GM19328 (cell line): ENCODE data around the gene CATSPER1.

Experiments used
- ATAC-seq: cut with Tn5 transposase; IDR thresholded peaks from one replicate; pipeline ENCODE4 v1.9.1; 2021; ENCODE audit warnings: mild to moderate bottlenecking, moderate library complexity; ENCODE audit not compliant: unreplicated experiment

The CATSPER1 gene

GRCh38 chr11:65973439-65974110 is 52.7 kb downstream of the CATSPER1 start:
- ATAC-seq: no peak

DNA sequence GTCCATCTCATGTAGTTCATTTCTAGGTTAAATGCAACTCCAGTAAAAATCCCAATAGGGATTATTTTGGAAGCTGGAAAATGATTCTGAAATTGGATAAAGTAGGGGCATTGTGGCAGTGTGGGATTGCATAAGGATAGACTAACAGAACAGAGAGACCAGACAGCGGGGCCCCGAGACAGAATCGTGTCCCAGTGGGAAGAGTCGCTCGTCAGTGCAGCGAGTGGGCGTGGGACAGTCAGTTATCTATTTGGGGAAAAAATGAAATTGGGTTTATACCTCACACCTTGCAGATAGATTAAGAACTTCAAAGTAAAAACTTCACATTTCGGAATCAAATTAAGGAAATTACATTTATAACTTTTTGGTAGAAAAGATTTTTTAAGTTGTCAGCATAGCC is 54.2 kb downstream of the CATSPER1 start:
- ATAC-seq: no peak

DNA sequence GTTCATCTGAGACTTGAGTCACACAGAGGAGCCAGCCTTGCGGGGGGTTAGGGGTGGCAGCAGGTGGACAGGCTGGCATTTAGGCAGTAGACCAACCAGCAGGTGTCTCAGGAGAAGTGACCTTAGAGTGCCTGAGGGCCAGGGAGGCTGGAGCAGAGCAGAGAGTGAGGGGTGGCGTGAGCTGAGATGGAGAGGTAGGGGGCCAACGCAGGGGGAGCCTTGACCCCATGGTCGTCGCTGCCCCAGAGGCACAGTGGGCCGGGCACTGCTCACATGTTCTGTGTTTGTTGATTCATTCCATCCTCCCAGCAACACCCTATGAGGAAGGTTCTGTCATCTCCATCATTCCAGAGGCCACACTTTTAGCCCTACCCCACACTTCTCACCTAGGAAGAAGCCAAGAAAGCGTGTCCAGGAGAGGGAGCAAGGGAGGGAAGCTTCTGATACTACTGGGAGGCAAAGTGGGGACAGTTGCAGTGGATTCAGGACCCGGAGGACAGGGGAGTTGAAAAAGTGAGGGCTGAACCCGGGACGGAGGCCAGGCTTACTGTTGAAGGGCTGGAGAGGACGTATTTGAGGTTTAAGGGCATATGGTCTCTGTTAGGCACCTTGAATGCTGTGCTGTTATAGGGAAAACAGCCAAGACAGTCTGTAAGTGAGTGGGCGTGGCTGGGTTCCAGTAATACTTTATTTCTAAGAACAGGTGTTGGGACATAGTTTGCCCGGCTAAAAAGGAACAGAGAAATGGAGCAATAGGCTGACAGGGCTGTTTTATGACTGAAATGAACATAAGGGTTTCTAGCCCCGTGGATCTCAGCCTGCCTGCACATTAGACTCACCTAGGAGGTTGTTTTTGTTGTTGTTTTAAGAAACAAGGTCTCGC is 57.4 kb downstream of the CATSPER1 start:
- no peak for ATAC-seq

DNA sequence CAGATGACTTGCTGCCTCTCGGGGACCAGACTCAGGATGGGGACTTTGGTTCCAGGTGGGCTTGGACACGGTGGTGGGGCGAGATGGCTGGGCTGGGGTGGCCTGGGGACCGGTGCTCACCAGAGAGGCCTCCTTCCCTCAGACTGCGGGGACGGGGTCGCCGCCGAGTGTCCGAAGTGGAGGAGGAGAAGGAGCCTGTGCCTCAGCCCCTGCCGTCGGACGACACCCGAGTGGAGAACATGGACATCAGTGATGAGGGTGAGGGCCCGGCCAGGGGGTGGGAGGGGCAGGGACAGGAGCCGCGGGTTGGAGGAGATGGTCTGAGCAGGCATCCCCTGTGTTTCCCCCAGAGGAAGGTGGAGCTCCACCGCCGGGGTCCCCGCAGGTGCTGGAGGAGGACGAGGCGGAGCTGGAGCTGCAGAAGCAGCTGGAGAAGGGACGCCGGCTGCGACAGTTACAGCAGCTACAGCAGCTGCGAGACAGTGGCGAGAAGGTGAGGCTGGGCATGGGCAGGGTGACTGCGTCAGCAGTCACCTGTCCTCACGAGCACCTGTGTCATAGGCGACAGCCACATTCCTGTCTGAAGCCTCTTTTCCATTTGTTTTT is 58.8 kb downstream of the CATSPER1 start:
- no peak for ATAC-seq
